HuH-7 (cell line): ENCODE data around the gene CHPF.
A peak's percentile ranks its signal among the peaks of the same experiment; 100 is the strongest.

Experiments used
- DNase-seq: peaks from one replicate; pipeline ENCODE4 v3.0.0; 2011; ENCODE audit warnings: low spot score

CHPF gene

DNA sequence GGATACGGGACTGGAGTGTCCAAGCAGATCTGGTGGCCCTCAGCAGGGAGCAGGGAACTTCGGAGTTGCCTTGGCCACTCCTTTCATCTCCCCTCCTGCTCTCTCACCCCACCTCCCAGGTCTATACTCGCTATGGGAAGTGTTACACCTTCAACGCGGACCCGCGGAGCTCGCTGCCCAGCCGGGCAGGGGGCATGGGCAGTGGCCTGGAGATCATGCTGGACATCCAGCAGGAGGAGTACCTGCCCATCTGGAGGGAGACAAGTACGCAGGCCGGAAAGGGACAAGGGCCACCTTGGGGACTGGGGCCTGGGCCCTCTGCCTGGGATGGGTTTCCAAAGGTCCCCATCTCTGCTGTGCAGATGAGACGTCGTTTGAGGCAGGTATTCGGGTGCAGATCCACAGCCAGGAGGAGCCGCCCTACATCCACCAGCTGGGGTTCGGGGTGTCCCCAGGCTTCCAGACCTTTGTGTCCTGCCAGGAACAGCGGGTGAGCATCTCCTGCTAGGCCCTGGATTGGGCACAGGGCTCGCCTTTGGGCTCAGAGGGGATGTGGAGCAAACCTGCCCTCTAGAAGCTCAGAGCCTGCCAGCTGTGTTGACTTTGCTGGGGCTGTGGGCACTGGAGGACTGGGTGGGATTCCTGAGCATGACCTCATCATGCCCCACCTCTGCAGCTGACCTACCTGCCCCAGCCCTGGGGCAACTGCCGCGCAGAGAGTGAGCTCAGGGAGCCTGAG lies 11.8 kb downstream of the CHPF start:
- DNase-seq, result no peak

DNA sequence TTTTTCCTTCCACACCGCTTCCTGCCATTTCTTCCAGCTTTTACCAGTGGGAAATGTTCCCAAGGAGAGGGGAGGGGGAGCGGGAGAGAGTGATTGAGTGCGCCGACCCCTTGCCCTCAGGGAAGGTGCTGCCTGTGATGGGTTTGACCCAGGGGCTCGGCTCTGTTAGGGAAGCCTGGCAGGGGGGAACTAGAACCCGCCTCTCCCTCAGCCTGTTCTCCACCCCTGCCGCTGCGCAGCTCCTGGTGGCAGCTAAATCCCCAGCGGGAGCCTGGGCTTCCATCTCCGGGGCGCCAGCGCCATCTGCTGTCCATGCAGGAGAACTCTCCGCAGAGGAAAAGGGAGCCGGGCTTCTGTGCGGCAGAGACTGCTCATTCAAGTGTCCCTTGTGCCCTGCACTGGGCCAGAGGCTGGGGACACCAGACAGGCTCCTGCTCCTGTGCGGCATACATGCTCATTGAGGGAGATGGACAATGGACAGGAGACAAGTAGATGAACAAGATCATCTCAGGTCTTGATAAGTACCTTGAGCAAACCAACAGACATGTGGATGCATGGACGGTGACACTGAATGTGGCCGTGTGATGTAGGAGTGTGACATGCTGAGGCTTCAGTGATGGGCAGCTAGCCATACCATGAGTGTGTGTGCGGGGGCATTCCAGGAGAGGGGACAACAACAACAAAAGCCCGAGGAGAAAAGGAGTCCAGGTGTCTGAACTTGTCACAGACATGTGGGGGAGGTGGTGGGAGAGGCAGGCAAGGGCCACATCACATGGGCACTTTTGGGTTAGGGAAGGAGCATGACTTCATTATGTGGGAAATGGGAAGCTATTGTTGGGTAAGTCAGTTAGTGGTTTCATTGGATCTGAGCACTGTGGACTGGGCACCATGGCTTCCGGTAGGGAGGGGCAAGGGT lies 13.3 kb downstream of the CHPF start:
- DNase-seq, result peak; percentile 98

- no peak for DNase-seq
Measured at GRCh38 chr2:219527472-219527871, 16.1 kb downstream of the CHPF start.

DNA sequence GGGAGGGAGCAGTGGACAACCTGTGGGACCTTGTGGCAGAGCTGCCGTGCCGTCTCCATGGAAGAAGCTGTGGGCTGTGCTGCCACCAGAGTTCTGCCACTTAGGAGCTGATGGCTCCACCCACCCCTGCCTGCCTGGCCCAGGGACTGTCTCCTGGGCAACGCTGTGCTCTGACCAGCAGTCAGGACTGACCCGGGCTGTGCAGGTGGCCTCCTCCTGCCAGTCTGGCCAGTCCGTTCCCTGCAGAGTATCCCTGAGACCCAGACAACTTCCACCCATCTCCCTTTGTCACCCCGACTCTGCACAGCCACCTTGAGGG lies 16.6 kb downstream of the CHPF start:
- DNase-seq, result no peak

- no peak for DNase-seq
Measured at GRCh38 chr2:219526320-219527075, 17.1 kb downstream of the CHPF start.

GRCh38 chr2:219525533-219526232 lies 17.9 kb downstream of the CHPF start:
- DNase-seq, result no peak

GRCh38 chr2:219524817-219525216 lies 18.8 kb downstream of the CHPF start:
- no peak for DNase-seq

- DNase-seq, result no peak
Measured at GRCh38 chr2:219523031-219523671, 20.5 kb downstream of the CHPF start.

DNA sequence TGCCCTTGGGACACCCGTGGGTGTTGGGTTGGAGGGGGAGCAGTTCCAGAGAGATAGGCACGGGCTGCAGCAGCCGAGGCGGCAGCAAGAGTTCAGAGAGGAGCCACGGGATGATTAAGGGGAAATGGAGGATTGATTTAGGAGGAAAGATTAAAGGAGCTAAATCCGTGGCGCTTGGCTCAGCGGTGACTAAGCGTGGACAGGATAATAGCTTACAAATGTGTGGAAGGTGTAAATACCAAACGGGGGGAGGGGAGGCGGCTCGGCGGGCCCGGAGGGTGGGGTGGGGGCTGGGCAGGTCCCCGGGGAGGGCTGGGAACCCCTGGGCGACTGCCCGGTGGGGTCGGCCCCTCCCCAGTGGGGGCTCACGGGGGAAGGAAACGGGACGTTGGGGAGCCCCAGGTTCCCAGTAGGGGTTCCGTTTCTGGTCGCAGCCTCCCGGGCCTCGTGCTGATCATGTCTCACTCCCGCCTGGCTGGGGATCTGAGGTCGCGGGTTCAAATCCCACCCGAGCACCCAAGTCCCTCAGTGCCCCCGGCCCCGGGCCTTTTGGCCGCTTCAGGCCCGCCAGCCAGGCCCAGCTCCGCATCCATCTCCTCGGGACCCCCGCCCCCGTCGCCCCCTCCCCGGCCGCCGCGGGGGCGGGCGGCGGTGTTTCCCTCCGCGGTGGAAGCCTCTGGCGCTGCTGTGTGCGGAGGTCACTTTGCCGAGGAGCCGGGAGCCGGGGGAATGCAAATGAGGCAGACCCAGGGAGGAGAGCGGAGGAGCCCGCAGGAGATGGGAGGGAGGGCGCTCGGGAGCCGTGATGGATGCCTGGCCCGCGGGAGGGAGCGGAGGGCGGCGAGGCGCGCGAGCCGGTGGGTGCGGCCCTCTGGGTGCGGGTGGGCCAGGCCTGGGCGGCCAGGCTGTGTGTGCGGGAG lies 21.2 kb downstream of the CHPF start:
- DNase-seq, result peak; percentile 79

DNA sequence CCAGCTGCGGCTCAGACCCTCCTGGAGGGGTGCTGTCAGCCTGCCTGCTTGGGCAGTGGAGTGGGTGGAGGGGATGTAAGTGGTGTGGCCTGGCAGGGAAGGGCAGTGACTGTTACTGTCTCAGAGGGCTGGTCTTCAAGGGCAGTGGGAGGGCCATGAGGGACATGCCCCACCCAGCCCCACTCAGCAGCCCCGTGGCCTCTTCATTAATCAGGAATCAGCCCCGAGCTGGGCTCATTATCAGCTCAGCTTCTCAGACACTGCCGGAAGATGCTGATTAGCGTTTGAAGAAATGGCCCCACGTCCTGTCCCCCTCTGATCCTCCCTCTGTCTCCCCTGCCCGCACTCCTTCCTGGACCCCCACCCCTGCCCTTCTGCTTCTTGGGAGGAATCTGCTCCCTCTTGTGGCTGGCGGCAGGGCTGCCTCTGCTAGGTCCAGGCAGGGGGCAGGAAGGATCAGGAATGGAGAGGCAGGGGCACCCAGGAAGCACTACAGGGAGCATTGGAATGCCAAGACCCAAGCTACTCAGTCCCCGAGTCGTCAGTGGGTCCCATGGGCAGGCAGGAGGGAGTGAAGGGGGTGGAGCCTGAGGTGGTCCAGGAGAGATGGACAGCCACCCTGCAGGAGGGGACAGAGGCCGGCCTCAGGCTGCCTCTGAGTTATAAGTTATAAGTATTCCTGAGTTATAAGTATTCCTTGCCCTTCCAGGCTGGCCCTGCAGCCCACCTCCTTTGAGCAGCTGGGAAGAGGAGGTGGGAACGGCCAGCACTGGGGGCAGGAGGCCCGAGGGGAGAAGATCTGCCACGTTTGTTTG lies 22.3 kb downstream of the CHPF start:
- peak; percentile 97 for DNase-seq

DNA sequence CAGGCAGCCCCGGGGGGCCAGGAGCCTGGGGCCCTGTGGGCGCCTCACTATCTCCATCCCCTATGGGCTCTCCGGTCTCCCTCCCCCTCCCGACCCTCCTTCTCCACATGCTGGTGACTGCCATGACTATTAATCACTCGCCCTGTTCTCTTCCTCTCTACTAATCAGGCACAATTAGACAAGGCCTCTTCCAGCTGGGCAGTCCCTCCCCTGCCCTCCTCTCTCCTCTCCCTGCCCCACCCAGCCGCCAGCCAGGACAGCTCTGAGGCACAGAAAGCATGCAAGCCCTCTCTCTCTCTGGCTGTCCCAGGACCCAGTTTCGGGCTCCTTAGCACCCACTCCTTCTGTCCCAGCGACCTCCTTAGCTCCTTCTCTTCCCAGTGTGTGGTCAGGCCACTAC lies 23.5 kb downstream of the CHPF start:
- no peak for DNase-seq

GRCh38 chr2:219519526-219519916 lies 24.1 kb downstream of the CHPF start:
- DNase-seq, result no peak

- DNase-seq, result no peak
Measured at GRCh38 chr2:219517954-219518778, 25.4 kb downstream of the CHPF start.

DNA sequence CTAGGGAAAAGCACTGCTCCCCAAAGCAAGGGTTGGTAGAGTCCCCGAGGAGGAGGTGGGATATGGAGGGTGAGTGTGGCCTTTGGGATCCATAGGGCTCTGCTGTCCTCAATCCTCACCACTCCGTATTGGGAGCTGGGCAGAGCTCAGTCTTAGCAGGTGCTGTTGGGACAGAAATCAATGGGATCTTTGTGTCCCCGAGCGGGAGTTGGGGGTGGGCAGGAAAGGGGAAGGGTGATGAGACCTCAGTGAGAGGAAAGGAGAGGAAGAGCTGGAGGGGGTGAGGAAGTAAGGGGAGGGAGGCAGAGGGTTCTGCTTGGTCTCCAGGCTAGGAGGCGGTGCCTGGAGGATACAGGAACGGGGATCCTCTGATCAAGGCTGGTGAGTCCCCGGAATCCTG lies 26.7 kb downstream of the CHPF start:
- no peak for DNase-seq

GRCh38 chr2:219515874-219516629 lies 27.6 kb downstream of the CHPF start:
- no peak for DNase-seq

DNA sequence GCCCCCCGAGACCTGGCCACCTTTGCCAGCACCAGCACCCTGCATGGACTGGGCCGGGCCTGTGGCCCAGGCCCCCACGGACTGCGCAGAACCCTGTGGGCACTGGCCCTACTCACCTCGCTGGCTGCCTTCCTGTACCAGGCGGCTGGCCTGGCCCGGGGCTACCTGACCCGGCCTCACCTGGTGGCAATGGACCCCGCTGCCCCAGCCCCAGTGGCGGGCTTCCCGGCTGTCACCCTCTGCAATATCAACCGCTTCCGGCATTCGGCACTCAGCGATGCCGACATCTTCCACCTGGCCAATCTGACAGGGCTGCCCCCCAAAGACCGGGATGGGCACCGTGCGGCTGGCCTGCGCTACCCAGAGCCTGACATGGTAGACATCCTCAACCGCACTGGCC lies 28.8 kb downstream of the CHPF start:
- DNase-seq, result no peak

DNA sequence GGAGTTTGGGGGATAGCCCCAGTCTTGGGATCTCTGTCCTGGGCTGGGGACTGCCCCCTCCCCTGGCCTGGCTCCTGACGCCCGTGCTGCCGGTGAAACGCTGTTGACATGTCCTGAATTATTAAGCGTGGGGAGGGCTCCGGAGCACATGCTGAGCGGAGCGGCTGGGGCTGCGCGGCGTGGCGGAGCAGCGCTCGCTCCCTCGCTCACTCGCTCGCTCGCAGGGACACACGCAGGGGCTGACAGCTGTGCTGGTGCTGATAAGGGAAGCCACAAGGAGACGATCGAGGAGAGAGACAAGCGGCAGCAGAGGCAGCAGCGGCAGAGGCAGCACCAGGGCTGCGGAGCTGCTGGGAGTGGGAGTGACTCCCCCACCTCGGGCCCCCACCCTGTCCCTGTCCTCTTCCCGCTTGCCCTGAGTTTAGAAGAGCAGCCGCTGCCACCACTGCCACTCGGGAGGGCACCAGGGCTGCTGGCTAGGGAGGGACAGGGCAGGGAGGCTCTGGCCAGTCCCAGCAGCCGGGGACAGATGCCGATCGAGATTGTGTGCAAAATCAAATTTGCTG lies 29.3 kb downstream of the CHPF start, which contains the start of gene ASIC4:
Gene ASIC4 (plus strand): TSS at position 287 of the 566 bp plus-strand sequence. CDS start 243 bp downstream, at position 530.
- DNase-seq, result no peak
